HepG2 (cell line): ENCODE data around the gene MAP4K3. TPM values are rescaled to one million over a fixed set of nuclear protein-coding genes. Genes with fewer than 3 reads are reported as not detected.

Source experiments
- ATAC-seq: fragments of 200-7000 bp; cut with Tn5 transposase; 3 replicates; pipeline ENCODE4 v1.9.1; 2020; ENCODE audit warnings: mild to moderate bottlenecking, moderate library complexity
- BruUV-seq: library from RNA; stranded (reverse); fragments of 400-500 nt; replicated peaks from 2 replicates; lab custom pipeline; 2021; lab: Mats Ljungman, UMichigan
- CTCF ChIA-PET: fragments of 300-600 bp; formaldehyde crosslinking; extraction: SDS; loops from one replicate; lab custom pipeline; 2021; ENCODE audit warnings: low total read pairs, inconsistent platforms, low intra/inter-chr PET ratio; lab: Yijun Ruan, JAX
- POLR2A ChIA-PET: fragments of 350-600 bp; sonication (Branson Sonifier 250); formaldehyde crosslinking; loops from one replicate; lab custom pipeline; 2020; ENCODE audit warnings: antibody characterized with exemption, inconsistent platforms; lab: Yijun Ruan, JAX
- DNase-seq: peaks from one replicate; pipeline ENCODE4 v3.0.0-alpha.2; 2015; ENCODE audit warnings: low spot score
- FAIRE-seq: peaks from 3 replicates; lab custom pipeline; 2011; peaks lifted over from hg19 to GRCh38; lab: Jason Lieb, UNC
- H2AFZ ChIP-seq: one replicate; pipeline ENCODE4 v1.6.1; 2011; ENCODE audit warnings: low read length, inconsistent platforms
- H3K27ac ChIP-seq: fragments of 300-600 bp; 3 replicates; pipeline ENCODE4 v1.8.0; 2011; ENCODE audit warnings: mixed run types, mild to moderate bottlenecking, mixed read lengths, low read length, inconsistent platforms; ENCODE audit not compliant: insufficient read depth; ENCODE audit errors: extremely low read length
- H3K27me3 ChIP-seq, 2 experiments: fragments of 200-600 bp in 1 of 2; 2 replicates in 1 of 2; 3 replicates in 1 of 2; pipeline versions ENCODE4 v1.6.0 to v1.8.0; 2011; ENCODE audit warnings: low read length in 2 of 2, mild to moderate bottlenecking in 2 of 2, moderate library complexity in 2 of 2, inconsistent platforms in 1 of 2; ENCODE audit not compliant: insufficient read depth in 2 of 2, control insufficient read depth in 1 of 2
- H3K36me3 ChIP-seq, 2 experiments: fragments of 200-600 bp in 1 of 2; replicated peaks in 1 of 2; 2 replicates in 1 of 2; 3 replicates in 1 of 2; pipeline versions ENCODE4 v1.5.1 to v1.8.0; 2011; ENCODE audit warnings: low read length in 2 of 2, inconsistent platforms in 1 of 2; ENCODE audit not compliant: insufficient read depth in 2 of 2, control insufficient read depth in 1 of 2
- H3K4me1 ChIP-seq: 2 replicates; pipeline ENCODE4 v1.5.1; 2012; ENCODE audit warnings: low read length, inconsistent platforms; ENCODE audit not compliant: insufficient read depth
- H3K4me2 ChIP-seq: 2 replicates; pipeline ENCODE4 v1.6.0; 2011; ENCODE audit warnings: low read depth, low read length, inconsistent platforms
- H3K4me3 ChIP-seq, 3 experiments: fragments of 200-600 bp in 1 of 3; sonication (generic), shearing (Covaris generic) in 1 of 3; replicated peaks in 1 of 3; 2 replicates each; pipeline ENCODE4 v1.5.1; 2011 to 2016; ENCODE audit warnings: low read length in 3 of 3, inconsistent platforms in 2 of 3, low read depth in 2 of 3, mild to moderate bottlenecking in 2 of 3, control low read depth in 1 of 3, mixed read lengths in 1 of 3; ENCODE audit not compliant: insufficient read depth in 1 of 3
- H3K79me2 ChIP-seq: one replicate; pipeline ENCODE4 v1.6.1; 2011; ENCODE audit warnings: low read length, inconsistent platforms; ENCODE audit not compliant: insufficient read depth
- H3K9ac ChIP-seq: 2 replicates; pipeline ENCODE4 v1.6.0; 2011; ENCODE audit warnings: mild to moderate bottlenecking, low read depth, low read length, inconsistent platforms; ENCODE audit not compliant: insufficient read depth
- H3K9me3 ChIP-seq: 2 replicates; pipeline ENCODE4 v1.5.1; 2012; ENCODE audit warnings: mild to moderate bottlenecking, low read length
- H4K20me1 ChIP-seq: 2 replicates; pipeline ENCODE4 v1.6.0; 2011; ENCODE audit warnings: inconsistent platforms, mild to moderate bottlenecking, low read length, moderate library complexity; ENCODE audit not compliant: insufficient read depth
- ZNF292 ChIP-seq: sonication (generic); formaldehyde crosslinking; IDR thresholded peaks from 2 replicates; pipeline ENCODE4 v1.8.1; 2022; ENCODE audit warnings: mild to moderate bottlenecking, low read depth, missing genetic modification reagents, borderline replicate concordance
- WGBS: methylation state at CpG from one replicate; pipeline ENCODE4 v1.1.6; 2017; ENCODE audit warnings: low lambda C conversion rate; 5-methylcytosine and 5-hydroxymethylcytosine counted together
- in situ Hi-C: cut with HindIII; loops from 2 replicates; pipeline ENCODE4 v1.10.0; 2017; ENCODE audit warnings: low pct_unique_long_range_greater_than_20kb; ENCODE audit not compliant: extremely low pct_ligation_motif_present
- intact Hi-C: fragments of 100-400 bp; cut with micrococcal nuclease; formaldehyde crosslinking; loops from one replicate; pipeline ENCODE4 v1.10.0; 2022; ENCODE audit not compliant: unreplicated experiment
- polyA plus RNA-seq, 8 experiments: library from polyadenylated mRNA; depleted of rRNA in 3 of 8; stranded (reverse) in 7 of 8; unstranded in 1 of 8; fragments of >200 nt; fragmentation: Illumina TruSeq in 4 of 8; extraction: Trizol in 4 of 8; gene quantifications; 2 replicates each; pipeline versions ENCODE4 v1.2.1 to v1.2.3, GENCODE V29; 2011 to 2016; ENCODE audit warnings: low read depth in 4 of 8, missing spikeins in 1 of 8, mixed read lengths in 1 of 8; ENCODE audit not compliant: insufficient read depth in 1 of 8
- total RNA-seq, 5 experiments: library from RNA; depleted of rRNA; stranded (reverse); fragments of >200 nt; fragmentation: Illumina TruSeq; extraction: Trizol; gene quantifications; 2 replicates each; pipeline ENCODE4 v1.2.3, GENCODE V29; 2016; ENCODE audit warnings: low read depth in 1 of 5
- TF ChIP-seq, protein P1 (sequence below): IDR thresholded peaks from 2 replicates; pipeline ENCODE4 v1.6.1; 2016; ENCODE audit warnings: missing compliant biosample characterization, missing genetic modification reagents, borderline replicate concordance
- TF ChIP-seq, protein P2 (sequence below): sonication (generic); formaldehyde crosslinking; IDR thresholded peaks from 2 replicates; pipeline ENCODE4 v1.8.0; 2022; ENCODE audit warnings: mild to moderate bottlenecking, missing genetic modification reagents
- TF ChIP-seq, protein P3 (sequence below): IDR thresholded peaks from 2 replicates; pipeline ENCODE4 v1.6.1; 2016
- TF ChIP-seq, protein P4 (sequence below): sonication (generic); formaldehyde crosslinking; IDR thresholded peaks from 2 replicates; pipeline ENCODE4 v1.4.0; 2020; ENCODE audit warnings: mild to moderate bottlenecking, missing genetic modification reagents
- TF ChIP-seq, protein P5 (sequence below): sonication (generic); formaldehyde crosslinking; IDR thresholded peaks from 2 replicates; pipeline ENCODE4 v1.5.0; 2020; ENCODE audit warnings: mild to moderate bottlenecking, missing genetic modification reagents

MAP4K3 gene
- total and polyA plus RNA-seq, 2 of the 13 experiments (the other 11 are each of a cell fraction or from before 2014, with no cell fraction given): 45.9 to 53.2 TPM

DNA sequence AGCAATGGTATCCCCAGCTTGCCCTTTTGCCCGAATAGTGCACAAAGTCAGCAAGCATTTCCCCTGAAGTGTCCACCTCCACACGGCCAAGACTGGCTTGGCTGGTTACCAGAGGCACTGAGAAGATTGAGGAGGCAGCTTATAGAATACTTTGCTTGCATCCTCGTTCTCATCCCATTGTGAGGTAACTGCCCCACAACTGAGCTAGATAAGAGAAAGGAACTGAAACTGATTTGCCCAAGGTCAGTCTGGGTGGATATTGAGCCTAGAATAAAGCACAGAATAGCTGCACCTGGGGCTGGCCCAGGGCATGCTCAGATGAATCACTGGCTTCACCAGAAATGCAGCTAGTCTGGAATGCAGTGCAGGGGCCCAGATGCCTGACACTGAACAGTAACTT is 32.7 kb upstream of the MAP4K3 start (continued):
- TF ChIP-seq, protein P1, sequence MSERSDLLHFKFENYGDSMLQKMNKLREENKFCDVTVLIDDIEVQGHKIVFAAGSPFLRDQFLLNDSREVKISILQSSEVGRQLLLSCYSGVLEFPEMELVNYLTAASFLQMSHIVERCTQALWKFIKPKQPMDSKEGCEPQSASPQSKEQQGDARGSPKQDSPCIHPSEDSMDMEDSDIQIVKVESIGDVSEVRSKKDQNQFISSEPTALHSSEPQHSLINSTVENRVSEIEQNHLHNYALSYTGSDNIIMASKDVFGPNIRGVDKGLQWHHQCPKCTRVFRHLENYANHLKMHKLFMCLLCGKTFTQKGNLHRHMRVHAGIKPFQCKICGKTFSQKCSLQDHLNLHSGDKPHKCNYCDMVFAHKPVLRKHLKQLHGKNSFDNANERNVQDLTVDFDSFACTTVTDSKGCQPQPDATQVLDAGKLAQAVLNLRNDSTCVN (CRISPR knock-in tag): peak; percentile 92
- TF ChIP-seq, protein P2, sequence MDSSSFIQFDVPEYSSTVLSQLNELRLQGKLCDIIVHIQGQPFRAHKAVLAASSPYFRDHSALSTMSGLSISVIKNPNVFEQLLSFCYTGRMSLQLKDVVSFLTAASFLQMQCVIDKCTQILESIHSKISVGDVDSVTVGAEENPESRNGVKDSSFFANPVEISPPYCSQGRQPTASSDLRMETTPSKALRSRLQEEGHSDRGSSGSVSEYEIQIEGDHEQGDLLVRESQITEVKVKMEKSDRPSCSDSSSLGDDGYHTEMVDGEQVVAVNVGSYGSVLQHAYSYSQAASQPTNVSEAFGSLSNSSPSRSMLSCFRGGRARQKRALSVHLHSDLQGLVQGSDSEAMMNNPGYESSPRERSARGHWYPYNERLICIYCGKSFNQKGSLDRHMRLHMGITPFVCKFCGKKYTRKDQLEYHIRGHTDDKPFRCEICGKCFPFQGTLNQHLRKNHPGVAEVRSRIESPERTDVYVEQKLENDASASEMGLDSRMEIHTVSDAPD (CRISPR knock-in tag): no peak
- TF ChIP-seq, protein P3, sequence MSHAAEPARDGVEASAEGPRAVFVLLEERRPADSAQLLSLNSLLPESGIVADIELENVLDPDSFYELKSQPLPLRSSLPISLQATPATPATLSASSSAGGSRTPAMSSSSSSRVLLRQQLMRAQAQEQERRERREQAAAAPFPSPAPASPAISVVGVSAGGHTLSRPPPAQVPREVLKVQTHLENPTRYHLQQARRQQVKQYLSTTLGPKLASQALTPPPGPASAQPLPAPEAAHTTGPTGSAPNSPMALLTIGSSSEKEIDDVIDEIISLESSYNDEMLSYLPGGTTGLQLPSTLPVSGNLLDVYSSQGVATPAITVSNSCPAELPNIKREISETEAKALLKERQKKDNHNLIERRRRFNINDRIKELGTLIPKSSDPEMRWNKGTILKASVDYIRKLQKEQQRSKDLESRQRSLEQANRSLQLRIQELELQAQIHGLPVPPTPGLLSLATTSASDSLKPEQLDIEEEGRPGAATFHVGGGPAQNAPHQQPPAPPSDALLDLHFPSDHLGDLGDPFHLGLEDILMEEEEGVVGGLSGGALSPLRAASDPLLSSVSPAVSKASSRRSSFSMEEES (CRISPR knock-in tag): peak; percentile 11; the same call in 1 of the 2 replicates
- TF ChIP-seq ZNF292 (CRISPR knock-in tag): peak; percentile 62; the same call in 1 of the 2 replicates

DNA sequence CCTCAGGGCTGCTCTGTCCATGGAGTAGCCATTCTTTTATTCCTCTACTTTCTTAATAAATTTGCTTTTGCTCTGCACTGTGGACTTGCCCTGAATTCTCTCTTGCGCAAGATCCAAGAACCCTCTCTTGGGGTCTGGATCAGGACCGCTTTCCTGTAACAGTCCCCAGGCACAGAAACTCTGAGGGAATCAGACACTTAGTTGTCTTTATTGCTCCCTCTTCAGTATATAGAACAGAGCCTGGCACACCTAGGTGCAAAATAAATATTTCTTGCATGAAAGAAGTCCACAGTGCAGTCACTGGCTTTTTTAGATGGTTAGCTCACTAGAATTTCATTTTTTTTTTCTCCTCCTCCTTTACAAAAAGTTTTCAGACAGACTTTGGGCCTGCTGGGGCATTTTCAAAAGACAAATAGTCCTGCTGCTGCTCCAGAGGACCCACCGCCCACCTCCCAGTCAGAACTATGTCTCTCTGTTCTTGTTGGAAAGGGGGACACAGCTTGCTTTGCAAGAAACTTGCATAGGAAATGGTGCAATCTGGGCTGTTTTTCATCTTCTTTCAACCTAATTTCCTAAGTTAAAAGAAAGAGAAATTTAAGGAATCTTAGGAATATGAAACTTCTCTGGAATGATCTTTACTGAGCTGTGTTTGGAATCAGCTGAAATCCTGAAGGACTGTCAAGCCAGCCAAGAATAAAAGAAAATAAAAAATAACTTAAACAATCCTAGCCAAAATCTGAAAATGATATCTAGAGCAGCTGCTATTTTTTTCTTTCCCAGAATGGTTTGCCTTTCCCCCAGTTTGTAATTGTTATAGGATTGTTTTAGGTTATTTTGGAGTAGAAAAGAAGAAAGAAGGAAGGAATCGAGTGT is 31.7 kb upstream of the MAP4K3 start:
- ChIA-PET CTCF (no interaction called here), POLR2A (interaction anchor here (1.2 to 3.2 kb wide), 8 partner anchors 12 to 89 kb away, joined by 3 to 40 read pairs (median 8); partner anchors contain the start of gene MAP4K3)
- Histone ChIP-seq H3K4me3 (no peak overlapping the region), H2AFZ (no peak overlapping the region), H3K9ac (peak overlapping the region; percentile 10; the same call in 1 of the 2 replicates), H3K36me3 (no peaks in the 10 kb centered on the region), H3K9me3 (no peaks in the 10 kb centered on the region), H3K4me2 (peak overlapping the region; percentile 70), H4K20me1 (no peaks in the 10 kb centered on the region), H3K4me1 (peaks cover 38% of the 10 kb centered on the region), H3K27me3 (no peaks in the 10 kb centered on the region), H3K79me2 (no peaks in the 10 kb centered on the region), H3K27ac (peak overlapping the region; percentile 54)
- in situ Hi-C loops (no loop called here), intact Hi-C loops (loop anchor here (2.0 kb wide), 1 partner anchor 14 kb away; no protein-coding TSS in a partner anchor)
- no TSS peak for BruUV-seq
- 89% methylated on average over 4 of the region's 4 CpGs for WGBS
- DNase-seq: peak; percentile 42
- ATAC-seq: peak; percentile 37
- FAIRE-seq: no peak
- TF ChIP-seq, protein P4, sequence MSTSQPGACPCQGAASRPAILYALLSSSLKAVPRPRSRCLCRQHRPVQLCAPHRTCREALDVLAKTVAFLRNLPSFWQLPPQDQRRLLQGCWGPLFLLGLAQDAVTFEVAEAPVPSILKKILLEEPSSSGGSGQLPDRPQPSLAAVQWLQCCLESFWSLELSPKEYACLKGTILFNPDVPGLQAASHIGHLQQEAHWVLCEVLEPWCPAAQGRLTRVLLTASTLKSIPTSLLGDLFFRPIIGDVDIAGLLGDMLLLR (CRISPR knock-in tag): no peak
- TF ChIP-seq, protein P5, sequence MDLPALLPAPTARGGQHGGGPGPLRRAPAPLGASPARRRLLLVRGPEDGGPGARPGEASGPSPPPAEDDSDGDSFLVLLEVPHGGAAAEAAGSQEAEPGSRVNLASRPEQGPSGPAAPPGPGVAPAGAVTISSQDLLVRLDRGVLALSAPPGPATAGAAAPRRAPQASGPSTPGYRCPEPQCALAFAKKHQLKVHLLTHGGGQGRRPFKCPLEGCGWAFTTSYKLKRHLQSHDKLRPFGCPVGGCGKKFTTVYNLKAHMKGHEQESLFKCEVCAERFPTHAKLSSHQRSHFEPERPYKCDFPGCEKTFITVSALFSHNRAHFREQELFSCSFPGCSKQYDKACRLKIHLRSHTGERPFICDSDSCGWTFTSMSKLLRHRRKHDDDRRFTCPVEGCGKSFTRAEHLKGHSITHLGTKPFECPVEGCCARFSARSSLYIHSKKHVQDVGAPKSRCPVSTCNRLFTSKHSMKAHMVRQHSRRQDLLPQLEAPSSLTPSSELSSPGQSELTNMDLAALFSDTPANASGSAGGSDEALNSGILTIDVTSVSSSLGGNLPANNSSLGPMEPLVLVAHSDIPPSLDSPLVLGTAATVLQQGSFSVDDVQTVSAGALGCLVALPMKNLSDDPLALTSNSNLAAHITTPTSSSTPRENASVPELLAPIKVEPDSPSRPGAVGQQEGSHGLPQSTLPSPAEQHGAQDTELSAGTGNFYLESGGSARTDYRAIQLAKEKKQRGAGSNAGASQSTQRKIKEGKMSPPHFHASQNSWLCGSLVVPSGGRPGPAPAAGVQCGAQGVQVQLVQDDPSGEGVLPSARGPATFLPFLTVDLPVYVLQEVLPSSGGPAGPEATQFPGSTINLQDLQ (CRISPR knock-in tag): no peak
